ENCODE results near the gene CDX4.

GRCh38 chrX:73400136-73400748 lies 46.6 kb upstream of the CDX4 start:
- TF ChIP-seq CTCF (optimal IDR thresholded peaks at IDR 0.05 in 1 of 3, IDR thresholded peaks at IDR 0.05 in 1 of 3, conservative IDR thresholded peaks at IDR 0.05 in 1 of 3; ENCODE audit: extremely low read depth in 1 of 3, insufficient read depth in 2 of 3, low read length in 3 of 3) (no peak), EZH2 (IDR thresholded peaks at IDR 0.05; ENCODE audit: low read length) (no peak)

Measured in keratinocyte (primary cell).